ENCODE data around the gene NUMB.

The NUMB gene

DNA sequence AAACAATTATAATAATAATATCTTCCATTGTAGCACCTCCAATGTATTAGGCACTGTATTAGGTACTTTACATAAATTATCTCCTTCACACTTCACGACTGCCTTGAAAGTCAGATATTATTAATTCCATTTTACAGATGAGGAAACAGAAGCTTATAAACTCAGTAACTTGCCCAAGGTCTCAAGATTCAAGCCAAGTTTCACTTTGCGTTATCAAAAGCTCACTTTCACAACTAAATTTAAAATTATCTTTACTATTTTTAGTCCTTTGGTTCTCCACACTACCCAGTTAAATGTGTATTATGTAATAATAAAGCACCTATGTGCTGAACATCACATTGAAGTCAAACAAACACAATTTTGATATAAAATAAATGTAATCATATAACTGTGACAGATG, 55.8 kb downstream of the NUMB start:
- no peak overlapping the region for H2AK5ac ChIP-seq (ENCODE audit: low read length)
- no peaks in the 10 kb centered on the region for H3K4me1 ChIP-seq (ENCODE audit: control insufficient read depth in 1 of 2, insufficient read depth in 2 of 2, low read length in 2 of 2)
- no peak overlapping the region for H3K18ac ChIP-seq (ENCODE audit: low read length)

GRCh38 chr14:73397810-73398209, 60.5 kb downstream of the NUMB start:
- Histone ChIP-seq H2AK5ac (ENCODE audit: low read length) (no peak overlapping the region), H3K9me3 (ENCODE audit: insufficient read depth, low read depth, low read length) (no peaks in the 10 kb centered on the region), H2BK120ac (ENCODE audit: insufficient read depth, low read length, poor library complexity) (no peak overlapping the region), H3K4ac (ENCODE audit: low read depth, low read length) (no peak overlapping the region), H3K27ac (ENCODE audit: low read depth, low read length) (no peak overlapping the region), H2BK12ac (ENCODE audit: low read length) (no peak overlapping the region), H3K23ac (ENCODE audit: low read length) (no peak overlapping the region), H3K4me3 (ENCODE audit: low read depth, low read length) (no peak overlapping the region), H2AFZ (ENCODE audit: insufficient read depth, low read length, poor library complexity) (no peak overlapping the region), H4K8ac (ENCODE audit: low read depth, low read length) (no peak overlapping the region), H3K4me1 (ENCODE audit: control insufficient read depth in 1 of 2, insufficient read depth in 2 of 2, low read length in 2 of 2) (no peaks in the 10 kb centered on the region), H3K9ac (ENCODE audit: low read length) (no peak overlapping the region), H3K14ac (ENCODE audit: low read length) (no peak overlapping the region), H3K27me3 (ENCODE audit: insufficient read depth, low read length) (no peaks in the 10 kb centered on the region), H3K36me3 (ENCODE audit: control insufficient read depth in 1 of 2, insufficient read depth in 2 of 2, low read length in 2 of 2) (peaks cover 2 to 3% of the 10 kb centered on the region in 2 experiments), H4K91ac (ENCODE audit: low read depth, low read length) (no peak overlapping the region), H3K18ac (ENCODE audit: low read length) (no peak overlapping the region), H2BK5ac (ENCODE audit: low read depth, low read length, poor library complexity) (no peak overlapping the region), H4K12ac (ENCODE audit: low read depth, low read length) (no peak overlapping the region), H3K79me2 (ENCODE audit: control insufficient read depth, insufficient read depth, low read length, poor library complexity) (peaks cover 4% of the 10 kb centered on the region), H3K79me1 (ENCODE audit: low read length) (no peaks in the 10 kb centered on the region), H3K4me2 (ENCODE audit: low read length) (no peak overlapping the region)
- DNase-seq = no peak
- no CpG with 5 or more reads among the region's 3 CpGs for WGBS (ENCODE audit: extremely low coverage, insufficient coverage, insufficient read length)

More for the DNA sequence above, 55.8 kb downstream of the NUMB start:
- no peak overlapping the region for H2BK5ac ChIP-seq (ENCODE audit: low read depth, low read length, poor library complexity)
- no peak overlapping the region for H2AFZ ChIP-seq (ENCODE audit: insufficient read depth, low read length, poor library complexity)
- H3K27ac ChIP-seq (ENCODE audit: low read depth, low read length) = no peak overlapping the region
- no peak overlapping the region for H3K4ac ChIP-seq (ENCODE audit: low read depth, low read length)
- H3K79me1 ChIP-seq (ENCODE audit: low read length) = no peaks in the 10 kb centered on the region
- H3K27me3 ChIP-seq (ENCODE audit: insufficient read depth, low read length) = no peaks in the 10 kb centered on the region
- H3K9ac ChIP-seq (ENCODE audit: low read length) = no peak overlapping the region
- no peak overlapping the region for H4K12ac ChIP-seq (ENCODE audit: low read depth, low read length)
- H3K4me2 ChIP-seq (ENCODE audit: low read length) = no peak overlapping the region
- H3K14ac ChIP-seq (ENCODE audit: low read length) = no peak overlapping the region
- DNase-seq = no peak
- WGBS (ENCODE audit: extremely low coverage, insufficient coverage, insufficient read length) = no CpG with 5 or more reads among the region's 2 CpGs
- no peak overlapping the region for H2BK120ac ChIP-seq (ENCODE audit: insufficient read depth, low read length, poor library complexity)
- peaks cover 0 to 2% of the 10 kb centered on the region in 2 experiments for H3K36me3 ChIP-seq (ENCODE audit: control insufficient read depth in 1 of 2, insufficient read depth in 2 of 2, low read length in 2 of 2)
- peaks cover 2% of the 10 kb centered on the region for H3K79me2 ChIP-seq (ENCODE audit: control insufficient read depth, insufficient read depth, low read length, poor library complexity)
- no peak overlapping the region for H4K91ac ChIP-seq (ENCODE audit: low read depth, low read length)
- H3K23ac ChIP-seq (ENCODE audit: low read length) = no peak overlapping the region
- no peak overlapping the region for H4K8ac ChIP-seq (ENCODE audit: low read depth, low read length)
- H3K4me3 ChIP-seq (ENCODE audit: low read depth, low read length) = no peak overlapping the region
- no peaks in the 10 kb centered on the region for H3K9me3 ChIP-seq (ENCODE audit: insufficient read depth, low read depth, low read length)
- H2BK12ac ChIP-seq (ENCODE audit: low read length) = no peak overlapping the region

DNA sequence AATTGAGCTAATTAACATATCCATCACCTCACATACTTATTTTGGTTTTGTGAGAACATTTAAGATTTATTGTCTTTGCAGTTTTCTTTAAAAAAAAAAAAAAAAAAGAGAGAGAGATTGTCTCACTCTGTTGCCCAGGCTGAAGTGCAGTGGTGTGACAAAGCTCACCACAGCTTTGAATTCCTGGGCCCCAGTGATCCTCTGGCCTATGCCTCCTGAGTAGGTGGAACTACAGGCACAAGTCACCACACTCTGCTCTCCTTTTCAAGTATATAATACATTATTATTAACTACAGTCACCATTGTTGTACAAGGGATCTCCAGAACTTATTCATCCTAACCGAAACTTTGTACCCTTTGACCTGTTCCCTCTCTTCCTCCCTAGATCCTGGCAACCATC, 64.0 kb downstream of the NUMB start:
- Histone ChIP-seq H3K36me3 (ENCODE audit: control insufficient read depth in 1 of 2, insufficient read depth in 2 of 2, low read length in 2 of 2) (peaks cover 0 to 3% of the 10 kb centered on the region in 2 experiments), H3K9me3 (ENCODE audit: insufficient read depth, low read depth, low read length) (no peaks in the 10 kb centered on the region), H3K9ac (ENCODE audit: low read length) (no peak overlapping the region), H2AFZ (ENCODE audit: insufficient read depth, low read length, poor library complexity) (no peak overlapping the region), H3K4me1 (ENCODE audit: control insufficient read depth in 1 of 2, insufficient read depth in 2 of 2, low read length in 2 of 2) (no peaks in the 10 kb centered on the region), H4K12ac (ENCODE audit: low read depth, low read length) (no peak overlapping the region), H3K14ac (ENCODE audit: low read length) (no peak overlapping the region), H2AK5ac (ENCODE audit: low read length) (no peak overlapping the region), H3K79me2 (ENCODE audit: control insufficient read depth, insufficient read depth, low read length, poor library complexity) (peaks cover 2% of the 10 kb centered on the region), H4K8ac (ENCODE audit: low read depth, low read length) (no peak overlapping the region), H3K18ac (ENCODE audit: low read length) (no peak overlapping the region), H3K23ac (ENCODE audit: low read length) (no peak overlapping the region), H4K91ac (ENCODE audit: low read depth, low read length) (no peak overlapping the region), H3K4me2 (ENCODE audit: low read length) (no peak overlapping the region), H2BK120ac (ENCODE audit: insufficient read depth, low read length, poor library complexity) (no peak overlapping the region), H3K79me1 (ENCODE audit: low read length) (no peaks in the 10 kb centered on the region), H3K27me3 (ENCODE audit: insufficient read depth, low read length) (no peaks in the 10 kb centered on the region), H3K4me3 (ENCODE audit: low read depth, low read length) (no peak overlapping the region), H3K27ac (ENCODE audit: low read depth, low read length) (no peak overlapping the region), H2BK12ac (ENCODE audit: low read length) (no peak overlapping the region), H3K4ac (ENCODE audit: low read depth, low read length) (no peak overlapping the region), H2BK5ac (ENCODE audit: low read depth, low read length, poor library complexity) (no peak overlapping the region)
- WGBS (ENCODE audit: extremely low coverage, insufficient coverage, insufficient read length) = no CpG with 5 or more reads among the region's 1 CpG
- no peak for DNase-seq

GRCh38 chr14:73393375-73393774, 65.0 kb downstream of the NUMB start:
- Histone ChIP-seq H3K18ac (ENCODE audit: low read length) (no peak overlapping the region), H3K14ac (ENCODE audit: low read length) (no peak overlapping the region), H3K4me3 (ENCODE audit: low read depth, low read length) (no peak overlapping the region), H3K23ac (ENCODE audit: low read length) (no peak overlapping the region), H3K9ac (ENCODE audit: low read length) (no peak overlapping the region), H2AK5ac (ENCODE audit: low read length) (no peak overlapping the region), H3K4me2 (ENCODE audit: low read length) (no peak overlapping the region), H4K8ac (ENCODE audit: low read depth, low read length) (no peak overlapping the region), H3K27ac (ENCODE audit: low read depth, low read length) (no peak overlapping the region), H3K79me2 (ENCODE audit: control insufficient read depth, insufficient read depth, low read length, poor library complexity) (peaks cover 2% of the 10 kb centered on the region), H3K9me3 (ENCODE audit: insufficient read depth, low read depth, low read length) (no peaks in the 10 kb centered on the region), H2BK5ac (ENCODE audit: low read depth, low read length, poor library complexity) (no peak overlapping the region), H2BK120ac (ENCODE audit: insufficient read depth, low read length, poor library complexity) (no peak overlapping the region), H3K79me1 (ENCODE audit: low read length) (no peaks in the 10 kb centered on the region), H2AFZ (ENCODE audit: insufficient read depth, low read length, poor library complexity) (no peak overlapping the region), H3K4me1 (ENCODE audit: control insufficient read depth in 1 of 2, insufficient read depth in 2 of 2, low read length in 2 of 2) (no peaks in the 10 kb centered on the region), H2BK12ac (ENCODE audit: low read length) (no peak overlapping the region), H3K27me3 (ENCODE audit: insufficient read depth, low read length) (no peaks in the 10 kb centered on the region), H3K4ac (ENCODE audit: low read depth, low read length) (no peak overlapping the region), H4K12ac (ENCODE audit: low read depth, low read length) (no peak overlapping the region), H3K36me3 (ENCODE audit: control insufficient read depth in 1 of 2, insufficient read depth in 2 of 2, low read length in 2 of 2) (peaks cover 0 to 3% of the 10 kb centered on the region in 2 experiments), H4K91ac (ENCODE audit: low read depth, low read length) (no peak overlapping the region)
- DNase-seq = no peak
